NOMO-1 treated with DMSO at 0.1 percent for 48 hours (cell line): ENCODE data around the gene TMED7.
A peak's percentile ranks its signal among the peaks of the same experiment; 100 is the strongest.
"Not testable (repeated sequence)": the region's sequence is repeated elsewhere in the genome, so short reads cannot be mapped to it uniquely, and the experiment has no call there.

Experiments
- DNase-seq: peaks from one replicate; lab custom pipeline; 2025; ENCODE audit not compliant: unreplicated experiment; lab: John Stamatoyannopoulos, UW

TMED7 gene

DNA sequence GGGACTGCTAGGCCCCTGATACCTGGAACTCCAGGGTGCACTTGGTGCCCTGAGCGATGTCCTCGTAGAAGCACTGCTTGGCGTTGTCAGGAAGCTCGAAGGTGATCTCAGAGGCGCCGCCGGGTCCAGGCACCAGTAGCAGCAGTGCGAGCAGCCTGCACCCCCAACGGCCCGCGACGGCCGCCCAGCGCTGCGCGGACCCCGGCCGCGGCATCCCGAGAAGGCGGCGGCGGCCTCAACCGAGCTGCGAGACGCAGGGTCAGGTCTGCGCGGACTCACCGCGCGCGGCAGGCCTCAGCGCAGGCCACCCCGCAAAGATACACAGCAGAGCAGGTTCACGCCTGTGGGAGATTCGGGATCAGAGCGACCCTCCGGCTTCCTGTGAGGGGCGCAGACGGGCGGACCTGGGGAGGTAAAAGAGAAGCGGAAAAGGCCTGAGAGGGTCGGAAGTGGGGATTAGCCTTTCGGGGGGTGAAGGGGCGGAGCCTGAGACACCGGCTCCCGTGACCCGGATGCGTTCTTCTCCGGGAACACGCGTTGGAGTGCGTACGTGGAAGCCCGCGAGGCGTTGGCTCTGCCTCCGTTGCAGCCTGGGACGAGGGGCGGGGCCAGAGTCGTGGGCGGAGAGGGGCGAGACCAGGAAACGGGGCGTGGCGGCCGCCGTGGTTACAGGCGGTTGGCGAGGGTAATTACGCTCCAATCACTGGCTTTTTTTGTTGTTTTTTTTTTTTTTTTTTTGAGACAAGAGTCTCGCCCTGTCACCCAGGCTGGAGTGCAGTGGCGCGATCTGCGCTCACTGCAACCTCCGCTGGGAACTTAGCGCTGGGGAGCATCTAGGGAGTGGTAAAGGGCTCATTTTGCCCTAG is at the start of gene TMED7:
TSS of gene TMED7 (minus strand) at position 458 of the 866 bp plus-strand sequence. CDS start at position 214, 244 bp downstream.
- peak; percentile 98 for DNase-seq

GRCh38 chr5:115674782-115675181 is 48.9 kb upstream of the TMED7 start:
- DNase-seq, result not testable (repeated sequence)

DNA sequence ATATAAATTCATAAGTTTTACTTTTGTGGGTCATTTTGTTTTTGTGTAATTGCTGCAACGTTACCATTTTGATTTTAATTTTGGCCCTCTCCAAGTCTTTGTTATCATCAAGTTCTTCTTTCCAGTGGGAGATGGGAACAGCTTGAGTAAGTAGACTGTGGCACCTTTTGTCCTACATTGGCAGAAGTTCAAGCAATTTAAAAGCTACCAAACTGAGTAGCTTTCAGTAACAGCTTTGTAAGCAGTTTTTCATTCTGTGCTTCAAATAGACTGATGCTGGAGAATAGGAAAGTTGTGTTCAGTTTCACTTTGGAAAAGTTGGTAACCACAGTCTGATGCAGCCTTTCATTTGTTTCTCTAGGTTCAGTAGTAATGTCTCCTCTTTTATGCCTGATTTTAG is 47.8 kb upstream of the TMED7 start:
- no peak for DNase-seq

DNA sequence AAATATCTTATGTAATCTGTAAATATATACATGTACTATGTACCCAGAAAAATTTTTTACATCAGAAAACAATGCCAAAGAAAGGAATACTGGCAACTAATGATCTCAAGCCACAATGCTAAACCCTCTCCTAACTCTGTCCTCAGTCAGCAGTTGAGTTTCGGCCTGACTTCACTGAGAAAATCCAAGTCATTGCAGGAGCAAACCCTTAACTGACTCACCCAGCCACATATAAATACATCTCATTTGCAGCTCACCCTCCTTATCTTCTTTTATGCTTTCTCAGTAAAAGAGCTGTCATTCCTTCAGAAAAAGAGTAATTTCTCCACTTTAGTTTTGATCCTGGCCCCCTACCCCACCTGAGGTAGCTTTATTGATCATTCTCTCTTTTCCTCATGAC is 46.1 kb upstream of the TMED7 start:
- DNase-seq, result no peak

- DNase-seq, result no peak
Observed at GRCh38 chr5:115666023-115666422, 40.2 kb upstream of the TMED7 start.

DNA sequence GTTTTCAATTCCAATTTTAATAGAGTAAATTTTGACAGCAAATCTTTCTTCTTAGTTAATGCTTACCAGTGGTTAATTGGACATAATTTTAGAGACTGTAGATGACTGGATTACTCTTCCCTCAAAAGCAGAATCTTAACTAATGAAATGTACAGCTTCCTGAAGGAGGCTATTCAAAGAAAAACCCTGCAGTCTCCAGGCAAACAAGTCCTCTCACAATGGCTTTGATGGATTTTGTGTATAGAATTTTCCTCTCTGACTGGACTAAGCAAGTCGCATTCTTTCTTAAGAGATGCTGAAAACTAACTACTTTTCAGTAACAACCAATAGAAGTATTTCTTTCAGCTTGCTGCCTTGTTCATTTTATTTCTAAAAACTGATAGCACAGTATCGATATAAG is 35.7 kb upstream of the TMED7 start:
- no peak for DNase-seq

GRCh38 chr5:115661101-115661500 is 35.3 kb upstream of the TMED7 start:
- DNase-seq, result no peak

DNA sequence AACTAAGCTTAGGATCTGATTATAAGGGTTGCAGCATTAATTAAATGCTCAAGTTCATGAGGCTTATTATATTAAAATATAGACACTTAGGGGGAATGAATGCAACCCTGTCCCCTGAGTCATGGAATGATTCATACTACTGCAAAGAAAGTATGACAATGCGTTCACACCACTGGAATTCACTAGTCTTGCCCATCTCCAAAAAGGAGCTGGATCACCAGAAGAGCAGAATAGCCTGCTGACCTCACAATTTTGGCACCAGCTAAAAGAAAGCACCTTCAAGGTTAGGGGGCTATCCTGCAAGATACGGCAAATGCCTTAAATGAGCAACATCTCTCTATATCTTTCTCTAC is 32.0 kb upstream of the TMED7 start:
- no peak for DNase-seq

DNA sequence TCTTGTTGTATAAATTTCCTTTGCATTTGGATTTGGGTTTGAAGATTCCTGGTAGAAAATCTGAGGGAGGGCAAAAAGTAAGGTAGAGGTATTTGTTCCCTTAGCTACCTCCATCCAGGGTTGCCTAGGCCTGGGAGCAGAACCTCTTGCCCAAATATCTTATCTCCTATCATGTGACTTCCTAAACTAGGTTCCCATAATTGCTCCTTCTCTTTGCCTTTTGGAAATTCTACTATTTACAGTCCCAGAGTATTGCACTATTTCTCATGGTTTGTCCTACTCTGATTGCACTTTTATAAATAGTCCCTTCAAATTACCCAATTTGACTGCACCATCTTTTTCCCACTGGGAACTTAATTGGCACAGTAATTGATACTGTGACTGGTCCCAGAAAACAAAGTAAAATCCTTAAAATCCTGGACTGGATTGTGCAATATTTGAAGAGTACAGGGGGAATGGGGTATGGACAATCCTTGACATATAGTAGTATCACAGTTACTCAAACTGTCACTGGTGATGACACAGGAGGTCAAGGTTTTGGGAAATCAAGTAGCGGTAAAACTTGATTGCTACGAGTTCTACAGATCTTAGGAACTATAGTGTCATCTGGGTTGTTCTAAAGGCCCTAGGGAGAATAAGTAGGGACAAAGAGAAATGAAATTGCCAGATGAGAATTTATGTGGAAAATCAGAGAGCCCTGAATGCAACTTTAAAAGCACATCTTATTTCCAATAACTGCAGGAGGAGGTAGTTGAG is 31.5 kb upstream of the TMED7 start:
- DNase-seq, result no peak

GRCh38 chr5:115656404-115656803 is 30.6 kb upstream of the TMED7 start:
- DNase-seq, result no peak

GRCh38 chr5:115655994-115656393 is 30.2 kb upstream of the TMED7 start:
- DNase-seq, result no peak

DNA sequence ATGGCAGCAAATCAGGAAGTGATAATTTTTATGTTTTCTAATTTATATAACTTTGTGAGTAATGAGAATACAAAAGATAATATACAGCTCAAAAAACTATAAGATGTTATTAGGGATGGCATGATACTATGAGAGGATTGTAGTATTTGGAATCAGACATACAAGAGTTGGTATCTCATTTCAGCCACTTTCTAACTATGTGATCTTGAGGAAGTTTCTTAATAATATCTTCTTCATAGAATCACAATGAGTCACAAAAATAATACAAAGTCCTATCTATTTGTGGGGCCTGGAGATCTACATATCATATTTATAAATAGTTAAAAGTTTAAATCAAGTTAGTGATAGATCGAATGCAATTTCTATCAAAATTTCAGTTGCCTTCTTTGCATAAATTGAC is 23.7 kb upstream of the TMED7 start:
- no peak for DNase-seq

DNA sequence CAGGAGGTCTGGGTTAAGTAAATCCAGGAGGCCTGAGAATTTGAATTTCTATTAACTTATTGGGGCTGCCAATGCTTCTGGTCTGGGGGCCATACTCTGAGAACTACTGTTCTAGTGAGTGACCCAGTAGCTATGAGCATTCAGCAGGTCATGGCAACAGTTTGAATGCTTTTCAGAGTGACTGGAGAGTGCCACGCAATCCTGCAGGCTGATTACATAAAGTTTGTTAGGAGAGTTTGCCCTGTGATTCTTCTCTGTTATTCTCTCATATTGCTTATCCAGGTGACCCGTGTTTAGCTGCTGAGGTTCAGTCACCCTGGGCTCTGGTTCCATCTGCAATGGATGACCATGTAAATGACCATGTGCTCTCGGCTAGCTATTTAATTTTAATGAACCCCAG is 22.2 kb upstream of the TMED7 start:
- no peak for DNase-seq

DNA sequence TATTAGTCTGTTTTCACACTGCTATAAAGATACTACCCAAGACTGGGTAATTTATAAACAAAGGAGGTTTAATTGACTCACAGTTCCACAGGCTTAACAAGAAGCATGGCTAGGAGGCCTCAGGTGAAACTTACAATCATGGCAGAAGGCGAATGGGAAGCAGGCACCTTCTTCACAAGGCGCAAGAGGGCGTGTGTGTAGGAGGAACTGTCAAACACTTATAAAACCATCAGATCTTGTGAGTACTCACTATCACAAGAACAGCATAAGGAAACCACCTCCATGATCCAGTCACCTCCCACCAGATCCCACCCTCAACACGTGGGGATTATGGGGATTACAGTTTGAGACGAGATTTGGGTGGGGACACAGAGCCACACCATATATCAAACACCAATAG is 19.6 kb upstream of the TMED7 start:
- not testable (repeated sequence) for DNase-seq

- DNase-seq, result no peak
Observed at GRCh38 chr5:115644046-115644445, 18.2 kb upstream of the TMED7 start.

- no peak for DNase-seq
Observed at GRCh38 chr5:115641948-115642347, 16.1 kb upstream of the TMED7 start.

DNA sequence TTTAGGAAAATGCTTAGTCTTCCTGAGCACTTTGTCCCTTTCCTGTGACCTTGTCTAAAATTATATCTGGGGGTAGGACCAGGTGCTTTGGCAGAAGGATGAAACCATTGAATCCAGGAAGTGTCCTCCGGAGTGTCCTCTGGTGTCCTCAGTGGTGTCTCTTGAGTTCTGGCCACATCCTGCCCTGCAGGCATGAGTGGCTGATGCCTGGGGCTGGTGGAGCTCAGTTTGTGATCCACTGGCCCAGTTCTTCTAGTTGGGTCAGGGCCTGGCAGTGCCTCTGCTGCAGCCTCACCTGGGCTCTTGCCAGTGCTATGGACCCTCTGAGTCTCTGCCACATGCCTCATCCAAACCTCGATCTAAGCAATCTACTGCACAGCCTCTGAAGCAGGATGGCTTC is 14.4 kb upstream of the TMED7 start:
- DNase-seq, result no peak

DNA sequence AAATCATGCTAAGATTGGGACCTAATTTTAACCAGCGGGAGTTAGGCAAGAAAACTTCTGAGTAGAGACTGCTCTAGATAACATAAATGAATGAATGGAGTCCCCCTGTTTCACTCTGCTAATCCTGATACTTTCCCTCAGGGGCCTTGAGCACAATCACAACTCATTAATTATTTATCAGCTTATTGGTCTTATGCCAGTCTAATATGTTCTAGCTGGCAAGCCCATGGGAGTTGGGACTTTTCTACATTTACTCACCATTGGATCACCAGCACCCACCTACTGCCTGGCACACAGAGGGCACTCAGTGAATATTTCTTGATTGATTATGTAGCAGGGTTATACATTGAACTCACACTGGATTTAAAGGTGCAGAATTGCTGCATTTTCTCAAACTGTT is 13.5 kb upstream of the TMED7 start:
- DNase-seq, result no peak

- DNase-seq, result no peak
Observed at GRCh38 chr5:115637507-115637906, 11.7 kb upstream of the TMED7 start.

DNA sequence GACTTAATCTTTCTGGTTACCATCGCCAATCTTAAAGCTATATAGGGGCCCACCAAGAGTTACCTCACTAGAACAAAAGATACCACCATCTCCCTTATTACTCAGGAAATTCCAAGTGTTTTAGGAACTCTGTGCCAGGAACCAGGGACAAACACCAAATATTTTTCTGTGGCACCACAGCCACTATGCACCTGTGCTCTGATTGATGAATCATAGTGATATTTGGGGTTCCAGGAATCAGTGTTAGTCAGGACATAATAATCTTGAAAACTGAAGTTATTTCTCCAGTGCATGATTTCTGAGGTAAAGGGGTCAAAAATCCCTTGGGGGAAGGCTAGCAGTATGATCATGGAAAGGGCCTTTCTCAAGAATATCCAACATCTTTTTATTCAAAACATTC is 10.2 kb upstream of the TMED7 start:
- no peak for DNase-seq

DNA sequence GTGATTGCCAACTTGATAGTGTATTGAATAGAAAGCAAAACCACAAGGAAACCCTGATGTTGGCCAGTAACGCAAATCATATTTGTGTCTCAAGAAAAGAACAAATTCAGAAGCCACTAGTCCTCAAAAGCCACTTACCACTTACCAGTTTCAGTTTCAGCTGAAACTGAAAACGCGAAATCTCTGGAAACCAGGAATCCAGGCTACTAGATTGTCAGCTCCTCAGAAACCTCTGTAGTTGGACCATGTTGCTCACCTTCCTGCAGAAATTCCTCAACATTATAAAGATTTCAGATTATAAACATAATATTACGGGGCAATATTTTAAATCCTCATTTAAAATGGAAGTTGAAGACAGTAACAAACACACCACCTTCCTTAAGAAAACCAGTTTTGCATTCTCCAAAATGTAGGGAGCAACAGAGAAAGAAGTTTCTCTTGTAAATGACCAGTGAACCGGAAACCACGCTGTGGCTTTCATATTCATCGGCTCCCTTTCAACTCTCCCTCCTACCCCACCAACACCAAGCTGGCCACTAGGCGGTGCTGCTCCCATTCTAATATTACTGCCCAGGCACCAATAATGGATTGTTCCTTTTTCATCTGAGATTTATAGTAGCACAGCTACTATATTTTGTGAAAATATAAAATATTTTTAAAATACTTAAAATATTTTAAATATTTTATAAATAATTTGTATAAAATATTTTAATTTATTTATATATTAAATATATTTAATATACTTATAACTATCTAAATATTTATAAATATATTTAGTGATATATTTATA is 8.7 kb upstream of the TMED7 start:
- DNase-seq, result peak; percentile 91

- DNase-seq, result no peak
Observed at GRCh38 chr5:115629903-115630302, 4.1 kb upstream of the TMED7 start.
